B cell (primary cell): Measurements from ENCODE around the gene TMC5. TPM values are rescaled to one million over a fixed set of nuclear protein-coding genes. Genes with fewer than 3 reads are reported as not detected.

Experiments used
- ATAC-seq: fragments of 200-7000 bp; cut with Tn5 transposase; one replicate; pipeline ENCODE4 v1.10.0; 2021; ENCODE audit warnings: low read depth, mild to moderate bottlenecking, moderate number of reproducible peaks, moderate library complexity
- CTCF ChIA-PET: fragments of 350-600 bp; sonication (Branson Sonifier 250); formaldehyde crosslinking; loops from one replicate; lab custom pipeline; 2021; ENCODE audit warnings: antibody characterized with exemption, inconsistent platforms; lab: Charles Lee
- POLR2A ChIA-PET: fragments of 350-600 bp; sonication (Branson Sonifier 250); formaldehyde crosslinking; loops from one replicate; lab custom pipeline; 2021; ENCODE audit warnings: antibody characterized with exemption; lab: Charles Lee
- DNase-seq: peaks from one replicate; pipeline ENCODE4 v3.0.0; 2013
- H2AFZ ChIP-seq: 2 replicates; pipeline ENCODE4 v1.6.1; 2012; ENCODE audit warnings: mild to moderate bottlenecking, low read depth, low read length; ENCODE audit not compliant: insufficient read depth, poor library complexity, severe bottlenecking
- H3K27ac ChIP-seq, 2 donors: 1 replicate in 1 of 2; 2 replicates in 1 of 2; pipeline ENCODE4 v1.5.1; 2012 to 2013; ENCODE audit warnings: low read length in 2 of 2, mild to moderate bottlenecking in 2 of 2, moderate library complexity in 1 of 2
- H3K27me3 ChIP-seq, 4 experiments: fragments of 200-600 bp in 1 of 4; sonication (generic) in 1 of 4; replicated peaks in 1 of 4; 1 replicate in 2 of 4; 2 replicates in 2 of 4; pipeline versions ENCODE4 v1.6.1 to v1.7.0; 2013 to 2016; ENCODE audit warnings: low read length in 3 of 4, mild to moderate bottlenecking in 2 of 4, mixed read lengths in 1 of 4, moderate library complexity in 1 of 4; ENCODE audit not compliant: insufficient read depth in 4 of 4, control insufficient read depth in 3 of 4; ENCODE audit errors: control extremely low read depth in 1 of 4
- H3K36me3 ChIP-seq, 2 experiments: replicated peaks in 1 of 2; 1 replicate in 1 of 2; 2 replicates in 1 of 2; pipeline versions ENCODE4 v1.6.1 to v1.7.1; 2013; ENCODE audit warnings: low read length in 1 of 2; ENCODE audit not compliant: insufficient read depth in 2 of 2, control insufficient read depth in 1 of 2; ENCODE audit errors: control extremely low read depth in 1 of 2, extremely low read depth in 1 of 2
- H3K4me1 ChIP-seq, 2 donors: fragments of 200-600 bp in 1 of 2; sonication (generic) in 1 of 2; 1 replicate in 1 of 2; 2 replicates in 1 of 2; pipeline versions ENCODE4 v1.5.1 to v1.6.1; 2013 to 2017; ENCODE audit warnings: low read length in 2 of 2; ENCODE audit not compliant: control insufficient read depth in 2 of 2, insufficient read depth in 2 of 2
- H3K4me2 ChIP-seq: replicated peaks from 2 replicates; pipeline ENCODE3; 2012; ENCODE audit warnings: mild to moderate bottlenecking, low read depth, low read length; ENCODE audit not compliant: poor library complexity, severe bottlenecking
- H3K4me3 ChIP-seq, 5 experiments: fragments of 200-600 bp in 1 of 5; sonication (generic) in 1 of 5; 1 replicate in 3 of 5; 2 replicates in 2 of 5; pipeline versions ENCODE4 v1.5.1 to v1.7.0; 2011 to 2016; ENCODE audit warnings: low read length in 4 of 5, mild to moderate bottlenecking in 4 of 5, low read depth in 2 of 5, control low read depth in 1 of 5, moderate library complexity in 1 of 5; ENCODE audit not compliant: insufficient read depth in 1 of 5; ENCODE audit errors: control extremely low read depth in 1 of 5, extremely low read depth in 1 of 5
- H3K79me2 ChIP-seq: fragments of 200-600 bp; sonication (generic); one replicate; pipeline ENCODE4 v1.6.0; 2016; ENCODE audit warnings: low read length; ENCODE audit not compliant: control insufficient read depth, insufficient read depth
- H3K9ac ChIP-seq: fragments of 200-600 bp; sonication (generic); 2 replicates; pipeline ENCODE4 v1.6.1; 2017; ENCODE audit warnings: mild to moderate bottlenecking, low read length, moderate library complexity
- H3K9me3 ChIP-seq, 3 donors: one replicate each; pipeline versions ENCODE4 v1.6.1 to v1.7.1; 2013; ENCODE audit warnings: low read length in 2 of 3; ENCODE audit not compliant: control insufficient read depth in 2 of 3, insufficient read depth in 1 of 3; ENCODE audit errors: control extremely low read depth in 1 of 3
- H4K20me1 ChIP-seq: 2 replicates; pipeline ENCODE4 v1.6.0; 2012; ENCODE audit warnings: mild to moderate bottlenecking, low read length; ENCODE audit not compliant: insufficient read depth, control insufficient read depth, poor library complexity, severe bottlenecking
- H3K27ac Mint-ChIP-seq: one replicate; pipeline ENCODE4 v1.8.0; 2021; ENCODE audit warnings: mixed read lengths
- H3K27me3 Mint-ChIP-seq: one replicate; pipeline ENCODE4 v1.8.0; 2021; ENCODE audit warnings: mixed read lengths
- H3K4me1 Mint-ChIP-seq: one replicate; pipeline ENCODE4 v1.8.0; 2021; ENCODE audit warnings: mixed read lengths
- H3K4me3 Mint-ChIP-seq: one replicate; pipeline ENCODE4 v1.8.0; 2021; ENCODE audit warnings: mixed read lengths
- H3K9me3 Mint-ChIP-seq: one replicate; pipeline ENCODE4 v1.8.0; 2022; ENCODE audit warnings: mixed read lengths; ENCODE audit not compliant: insufficient read depth
- EZH2 ChIP-seq: IDR thresholded peaks from 2 replicates; pipeline ENCODE4 v1.6.1; 2012; ENCODE audit warnings: borderline replicate concordance, low read depth, mild to moderate bottlenecking, moderate library complexity, low read length; ENCODE audit not compliant: insufficient read depth, poor library complexity, severe bottlenecking
- WGBS: methylation state at CpG from one replicate; pipeline ENCODE4 v1.1.5; 2013; ENCODE audit warnings: missing lambda C conversion rate; ENCODE audit not compliant: insufficient coverage; 5-methylcytosine and 5-hydroxymethylcytosine counted together
- intact Hi-C: fragments of 100-400 bp; cut with micrococcal nuclease; formaldehyde crosslinking; loops from one replicate; pipeline ENCODE4 v1.10.0; 2022
- polyA plus RNA-seq: library from polyadenylated mRNA; depleted of rRNA; stranded (reverse); fragments of >200 nt; gene quantifications from 2 replicates; pipeline ENCODE4 v1.2.3, GENCODE V29; 2012
- total RNA-seq, 2 donors: library from RNA; stranded (reverse); fragments of 120-200 nt in 1 of 2; gene quantifications; 1 replicate in 1 of 2; 2 replicates in 1 of 2; pipeline versions ENCODE4 v1.2.3 to v1.2.4, GENCODE V29; 2013 to 2022
- TF ChIP-seq, protein P1 (sequence below): fragments of 200-600 bp; IDR thresholded peaks from one replicate; pipeline ENCODE4 v1.8.0; 2022; ENCODE audit warnings: antibody characterized with exemption, mild to moderate bottlenecking

The TMC5 gene
- total and polyA plus RNA-seq, 2 donors (not counting 1 experiment from before 2014, with no cell fraction given), result not detected

DNA sequence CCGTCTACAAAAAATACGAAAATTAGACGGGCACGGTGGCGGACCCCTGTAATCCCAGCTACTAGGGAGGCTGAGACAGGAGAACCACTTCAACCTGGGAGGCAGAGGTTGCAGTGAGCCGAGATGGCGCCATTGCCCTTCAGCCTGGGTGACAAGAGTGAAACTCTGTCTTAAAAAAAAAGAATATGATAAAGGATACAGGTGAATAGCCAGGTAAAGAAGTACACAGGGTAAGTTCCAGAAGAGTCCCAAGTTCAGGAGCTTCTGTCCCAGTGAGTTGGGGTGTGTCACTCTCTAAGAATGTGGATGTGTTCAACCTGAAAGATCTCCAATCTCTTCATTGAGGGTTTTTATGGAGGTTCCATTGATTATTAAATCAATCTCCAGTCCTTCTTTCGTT, 6.8 kb downstream of the TMC5 start:
- 91% methylated on average over 8 of the region's 8 CpGs for whole genome bisulfite sequencing
- ATAC-seq, result no peak

DNA sequence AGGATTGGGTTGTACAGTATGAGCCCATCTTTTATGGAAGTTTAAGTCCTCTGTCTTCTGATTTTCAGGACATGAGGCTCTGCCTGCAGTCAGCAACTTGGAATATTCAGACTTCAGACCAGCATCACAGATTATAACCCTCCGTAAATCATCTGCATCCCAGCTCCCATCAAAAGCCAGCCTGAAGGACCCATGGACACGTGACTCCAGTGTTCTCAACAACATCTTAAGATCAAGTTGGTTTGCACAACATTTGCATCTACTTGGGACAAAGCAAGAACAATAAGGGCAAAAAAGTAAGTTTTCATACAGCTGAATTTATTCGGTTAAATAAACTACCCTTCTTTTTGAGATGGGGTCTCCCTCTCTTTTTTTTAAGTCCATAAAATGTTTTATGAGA, 12.7 kb downstream of the TMC5 start:
- H3K36me3 ChIP-seq, result no peaks in the 10 kb centered on the region
- no peaks in the 10 kb centered on the region for H3K9me3 Mint-ChIP-seq
- no peak overlapping the region for H3K4me3 Mint-ChIP-seq

More for the DNA sequence above, 6.8 kb downstream of the TMC5 start:
- H3K4me2 ChIP-seq, result no peak overlapping the region
- H3K9me3 ChIP-seq, result no peaks in the 10 kb centered on the region
- H3K4me3 ChIP-seq, result no peak overlapping the region
- intact Hi-C loops, result no loop called here
- H3K4me1 Mint-ChIP-seq, result no peaks in the 10 kb centered on the region
- H2AFZ ChIP-seq, result no peak overlapping the region
- no peak overlapping the region for H3K27ac Mint-ChIP-seq
- no peak overlapping the region for H3K27ac ChIP-seq
- H3K27me3 ChIP-seq, result no peaks in the 10 kb centered on the region
- no peak overlapping the region for H3K4me3 Mint-ChIP-seq
- no peak overlapping the region for H3K9ac ChIP-seq
- POLR2A ChIA-PET, result no interaction called here
- no peaks in the 10 kb centered on the region for H3K36me3 ChIP-seq
- H3K4me1 ChIP-seq, result no peaks in the 10 kb centered on the region
- H4K20me1 ChIP-seq, result no peaks in the 10 kb centered on the region
- CTCF ChIA-PET, result no interaction called here
- H3K27me3 Mint-ChIP-seq, result peaks cover 9% of the 10 kb centered on the region
- TF ChIP-seq EZH2, result no peak
- TF ChIP-seq, protein P1, sequence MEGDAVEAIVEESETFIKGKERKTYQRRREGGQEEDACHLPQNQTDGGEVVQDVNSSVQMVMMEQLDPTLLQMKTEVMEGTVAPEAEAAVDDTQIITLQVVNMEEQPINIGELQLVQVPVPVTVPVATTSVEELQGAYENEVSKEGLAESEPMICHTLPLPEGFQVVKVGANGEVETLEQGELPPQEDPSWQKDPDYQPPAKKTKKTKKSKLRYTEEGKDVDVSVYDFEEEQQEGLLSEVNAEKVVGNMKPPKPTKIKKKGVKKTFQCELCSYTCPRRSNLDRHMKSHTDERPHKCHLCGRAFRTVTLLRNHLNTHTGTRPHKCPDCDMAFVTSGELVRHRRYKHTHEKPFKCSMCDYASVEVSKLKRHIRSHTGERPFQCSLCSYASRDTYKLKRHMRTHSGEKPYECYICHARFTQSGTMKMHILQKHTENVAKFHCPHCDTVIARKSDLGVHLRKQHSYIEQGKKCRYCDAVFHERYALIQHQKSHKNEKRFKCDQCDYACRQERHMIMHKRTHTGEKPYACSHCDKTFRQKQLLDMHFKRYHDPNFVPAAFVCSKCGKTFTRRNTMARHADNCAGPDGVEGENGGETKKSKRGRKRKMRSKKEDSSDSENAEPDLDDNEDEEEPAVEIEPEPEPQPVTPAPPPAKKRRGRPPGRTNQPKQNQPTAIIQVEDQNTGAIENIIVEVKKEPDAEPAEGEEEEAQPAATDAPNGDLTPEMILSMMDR, result no peak
- H3K9me3 Mint-ChIP-seq, result peaks cover 4% of the 10 kb centered on the region
- H3K79me2 ChIP-seq, result no peaks in the 10 kb centered on the region
- DNase-seq, result no peak

More for the DNA sequence above, 12.7 kb downstream of the TMC5 start:
- Mint-ChIP-seq H3K4me1 (no peaks in the 10 kb centered on the region), H3K27ac (no peak overlapping the region), H3K27me3 (peaks cover 9% of the 10 kb centered on the region)
- intact Hi-C loops, result no loop called here
- ChIA-PET CTCF (interaction anchor here (0.7 kb wide), 1 partner anchor 1455 kb away, joined by 3 read pairs; no protein-coding TSS in a partner anchor), POLR2A (no interaction called here)
- no peak overlapping the region for H3K4me2 ChIP-seq
- no peaks in the 10 kb centered on the region for H3K79me2 ChIP-seq
- DNase-seq (no peak), ATAC-seq (no peak)
- no peak overlapping the region for H3K4me3 ChIP-seq
- H2AFZ ChIP-seq, result no peak overlapping the region
- no peaks in the 10 kb centered on the region for H3K27me3 ChIP-seq
- H4K20me1 ChIP-seq, result no peaks in the 10 kb centered on the region
- WGBS, result 75% methylated on average over 2 of the region's 3 CpGs
- H3K9ac ChIP-seq, result no peak overlapping the region
- no peak overlapping the region for H3K27ac ChIP-seq
- H3K4me1 ChIP-seq, result no peaks in the 10 kb centered on the region
- H3K9me3 ChIP-seq, result no peaks in the 10 kb centered on the region
- TF ChIP-seq EZH2, result no peak
- TF ChIP-seq, protein P1, result no peak
